ENCODE data around the gene ZNF202.
A peak's percentile ranks its signal among the peaks of the same experiment; 100 is the strongest.
"Not testable (repeated sequence)": the region's sequence is repeated elsewhere in the genome, so short reads cannot be mapped to it uniquely, and the experiment has no call there.

Gene ZNF202

GRCh38 chr11:123740787-123741158, 687 bp downstream of the ZNF202 start:
- no peak for DNase-seq (ENCODE audit: low spot score)

- DNase-seq (ENCODE audit: low spot score): no peak
Measured at GRCh38 chr11:123738374-123738773, 3.1 kb downstream of the ZNF202 start.

GRCh38 chr11:123736769-123737168, 4.7 kb downstream of the ZNF202 start:
- no peak for DNase-seq (ENCODE audit: low spot score)

GRCh38 chr11:123729602-123730001, 11.9 kb downstream of the ZNF202 start:
- DNase-seq (ENCODE audit: low spot score): no peak

GRCh38 chr11:123725995-123726655, 15.3 kb downstream of the ZNF202 start:
- DNase-seq (ENCODE audit: low spot score): no peak

GRCh38 chr11:123719452-123719851, 22.0 kb downstream of the ZNF202 start:
- DNase-seq (ENCODE audit: low spot score): no peak

GRCh38 chr11:123718469-123718868, 23.0 kb downstream of the ZNF202 start:
- no peak for DNase-seq (ENCODE audit: low spot score)

GRCh38 chr11:123718063-123718462, 23.4 kb downstream of the ZNF202 start:
- DNase-seq (ENCODE audit: low spot score): no peak

- DNase-seq (ENCODE audit: low spot score): not testable (repeated sequence)
Measured at GRCh38 chr11:123712627-123713026, 28.8 kb downstream of the ZNF202 start.

- DNase-seq (ENCODE audit: low spot score): peak; percentile 3
Measured at GRCh38 chr11:123707606-123708205, 33.8 kb downstream of the ZNF202 start.

- DNase-seq (ENCODE audit: low spot score): no peak
Measured at GRCh38 chr11:123707206-123707605, 34.3 kb downstream of the ZNF202 start.

GRCh38 chr11:123704341-123704740, 37.1 kb downstream of the ZNF202 start:
- DNase-seq (ENCODE audit: low spot score): no peak

- no peak for DNase-seq (ENCODE audit: low spot score)
Measured at GRCh38 chr11:123702696-123703095, 38.8 kb downstream of the ZNF202 start.

GRCh38 chr11:123702139-123702538, 39.3 kb downstream of the ZNF202 start:
- no peak for DNase-seq (ENCODE audit: low spot score)

GRCh38 chr11:123700772-123701171, 40.7 kb downstream of the ZNF202 start:
- no peak for DNase-seq (ENCODE audit: low spot score)

- no peak for DNase-seq (ENCODE audit: low spot score)
Measured at GRCh38 chr11:123698546-123699127, 42.8 kb downstream of the ZNF202 start.

GRCh38 chr11:123696183-123696582, 45.3 kb downstream of the ZNF202 start:
- no peak for DNase-seq (ENCODE audit: low spot score)

- DNase-seq (ENCODE audit: low spot score): no peak
Measured at GRCh38 chr11:123695231-123695630, 46.2 kb downstream of the ZNF202 start.

- DNase-seq (ENCODE audit: low spot score): no peak
Measured at GRCh38 chr11:123694551-123694950, 46.9 kb downstream of the ZNF202 start.

GRCh38 chr11:123692961-123693360, 48.5 kb downstream of the ZNF202 start:
- DNase-seq (ENCODE audit: low spot score): no peak

GRCh38 chr11:123690485-123690884, 51.0 kb downstream of the ZNF202 start:
- no peak for DNase-seq (ENCODE audit: low spot score)

GRCh38 chr11:123684601-123685000, 56.9 kb downstream of the ZNF202 start:
- no peak for DNase-seq (ENCODE audit: low spot score)

GRCh38 chr11:123683428-123684170, 57.9 kb downstream of the ZNF202 start:
- no peak for DNase-seq (ENCODE audit: low spot score)
